Endothelial cell of umbilical vein (primary cell): ENCODE results near the gene ZNF202.

Experiments
- EZH2 ChIP-seq: IDR thresholded peaks from 2 replicates; pipeline ENCODE4 v1.6.1; 2012; ENCODE audit warnings: borderline replicate concordance, low read depth, mild to moderate bottlenecking, moderate library complexity, low read length, inconsistent platforms; ENCODE audit not compliant: severe bottlenecking
- POLR2A ChIP-seq: IDR thresholded peaks from 2 replicates; pipeline ENCODE4 v1.6.1; 2012; ENCODE audit warnings: low read depth, mild to moderate bottlenecking, control low read depth, low read length
- TF ChIP-seq, protein P1 (sequence below), 2 donors: IDR thresholded peaks; 1 replicate in 1 of 2; 2 replicates in 1 of 2; pipeline ENCODE4 v1.5.1; 2011; ENCODE audit warnings: low read length in 2 of 2, mild to moderate bottlenecking in 2 of 2, moderate library complexity in 2 of 2, control low read depth in 1 of 2, inconsistent platforms in 1 of 2, low read depth in 1 of 2; ENCODE audit not compliant: insufficient read depth in 1 of 2; ENCODE audit errors: extremely low read depth in 1 of 2

- TF ChIP-seq, protein P1, sequence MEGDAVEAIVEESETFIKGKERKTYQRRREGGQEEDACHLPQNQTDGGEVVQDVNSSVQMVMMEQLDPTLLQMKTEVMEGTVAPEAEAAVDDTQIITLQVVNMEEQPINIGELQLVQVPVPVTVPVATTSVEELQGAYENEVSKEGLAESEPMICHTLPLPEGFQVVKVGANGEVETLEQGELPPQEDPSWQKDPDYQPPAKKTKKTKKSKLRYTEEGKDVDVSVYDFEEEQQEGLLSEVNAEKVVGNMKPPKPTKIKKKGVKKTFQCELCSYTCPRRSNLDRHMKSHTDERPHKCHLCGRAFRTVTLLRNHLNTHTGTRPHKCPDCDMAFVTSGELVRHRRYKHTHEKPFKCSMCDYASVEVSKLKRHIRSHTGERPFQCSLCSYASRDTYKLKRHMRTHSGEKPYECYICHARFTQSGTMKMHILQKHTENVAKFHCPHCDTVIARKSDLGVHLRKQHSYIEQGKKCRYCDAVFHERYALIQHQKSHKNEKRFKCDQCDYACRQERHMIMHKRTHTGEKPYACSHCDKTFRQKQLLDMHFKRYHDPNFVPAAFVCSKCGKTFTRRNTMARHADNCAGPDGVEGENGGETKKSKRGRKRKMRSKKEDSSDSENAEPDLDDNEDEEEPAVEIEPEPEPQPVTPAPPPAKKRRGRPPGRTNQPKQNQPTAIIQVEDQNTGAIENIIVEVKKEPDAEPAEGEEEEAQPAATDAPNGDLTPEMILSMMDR (IDR thresholded peaks at IDR 0.05; ENCODE audit: extremely low read depth in 1 of 2, insufficient read depth in 1 of 2, low read depth in 1 of 2, low read length in 2 of 2), result no peak
- no peak for TF ChIP-seq POLR2A
- TF ChIP-seq EZH2, result no peak
Measured at GRCh38 chr11:123757976-123758375, 16.5 kb upstream of the ZNF202 start.
